ENCODE data around the gene FGD3. TPM values are rescaled to one million over a fixed set of nuclear protein-coding genes. Genes with fewer than 3 reads are reported as not detected.
"Not testable (repeated sequence)": the region's sequence is repeated elsewhere in the genome, so short reads cannot be mapped to it uniquely, and the experiment has no call there.

FGD3 gene, protein sequence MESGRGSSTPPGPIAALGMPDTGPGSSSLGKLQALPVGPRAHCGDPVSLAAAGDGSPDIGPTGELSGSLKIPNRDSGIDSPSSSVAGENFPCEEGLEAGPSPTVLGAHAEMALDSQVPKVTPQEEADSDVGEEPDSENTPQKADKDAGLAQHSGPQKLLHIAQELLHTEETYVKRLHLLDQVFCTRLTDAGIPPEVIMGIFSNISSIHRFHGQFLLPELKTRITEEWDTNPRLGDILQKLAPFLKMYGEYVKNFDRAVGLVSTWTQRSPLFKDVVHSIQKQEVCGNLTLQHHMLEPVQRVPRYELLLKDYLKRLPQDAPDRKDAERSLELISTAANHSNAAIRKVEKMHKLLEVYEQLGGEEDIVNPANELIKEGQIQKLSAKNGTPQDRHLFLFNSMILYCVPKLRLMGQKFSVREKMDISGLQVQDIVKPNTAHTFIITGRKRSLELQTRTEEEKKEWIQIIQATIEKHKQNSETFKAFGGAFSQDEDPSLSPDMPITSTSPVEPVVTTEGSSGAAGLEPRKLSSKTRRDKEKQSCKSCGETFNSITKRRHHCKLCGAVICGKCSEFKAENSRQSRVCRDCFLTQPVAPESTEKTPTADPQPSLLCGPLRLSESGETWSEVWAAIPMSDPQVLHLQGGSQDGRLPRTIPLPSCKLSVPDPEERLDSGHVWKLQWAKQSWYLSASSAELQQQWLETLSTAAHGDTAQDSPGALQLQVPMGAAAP
- 10 to 100 TPM; 42.0 to 43.3 TPM for total RNA-seq

DNA sequence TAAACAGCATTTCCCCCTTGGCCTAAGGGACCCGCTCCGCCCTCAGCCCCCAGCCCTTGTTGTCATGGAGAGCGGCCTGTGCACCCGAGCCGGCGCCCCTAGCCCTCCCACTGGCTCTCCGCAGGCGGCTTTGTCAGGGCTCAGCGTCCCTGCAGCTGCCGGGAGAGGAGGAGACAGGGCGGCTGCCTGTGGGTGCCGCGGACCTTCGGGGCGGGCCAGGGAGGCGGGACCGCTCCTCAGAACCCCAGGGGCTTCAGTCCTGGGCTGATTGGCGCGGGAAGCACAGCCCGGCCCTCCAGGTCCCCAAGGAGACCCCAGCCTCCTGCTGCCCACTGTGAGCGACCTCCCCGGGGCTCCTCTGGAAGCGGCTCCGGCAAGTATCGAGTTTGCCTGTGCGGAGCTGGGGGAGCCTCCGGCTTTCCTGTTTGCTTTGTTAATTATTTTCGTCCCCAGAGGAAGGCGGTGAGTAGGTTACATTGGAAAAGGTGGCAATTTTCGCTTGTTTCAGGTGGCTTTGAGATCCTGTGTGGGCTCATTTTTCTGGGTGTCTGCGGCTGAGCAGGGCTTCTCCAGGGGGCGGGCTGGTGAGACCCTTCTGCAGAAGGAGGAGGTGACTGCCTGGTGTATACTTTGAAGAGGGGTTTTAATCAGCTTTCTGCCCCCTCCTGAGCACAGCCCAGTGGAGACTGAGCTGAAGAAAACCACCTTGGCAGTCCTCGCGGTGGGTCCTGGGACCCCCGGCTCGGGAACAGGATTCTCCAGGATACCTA lies at the start of gene FGD3:
Gene FGD3 (plus strand): TSS at position 256 of the 770 bp plus-strand sequence. CDS start 28,734 bp downstream, outside the sequence.
- Mint-ChIP-seq H3K27ac (no peak within 1 kb of the TSS), H3K4me1 (ENCODE audit: low read depth in 2 of 2) (peaks cover 12 to 20% of the 10 kb centered on the region in 2 donors), H3K4me3 (peak within 1 kb of the TSS; percentile 47), H3K9me3 (peaks cover 4% of the 10 kb centered on the region), H3K36me3 (peaks cover 7% of the 10 kb centered on the region), H3K27me3 (peaks cover 7 to 13% of the 10 kb centered on the region in 2 donors)
- ATAC-seq (peak; percentile 66 to 69), DNase-seq (ENCODE audit: low spot score) (no peak)

DNA sequence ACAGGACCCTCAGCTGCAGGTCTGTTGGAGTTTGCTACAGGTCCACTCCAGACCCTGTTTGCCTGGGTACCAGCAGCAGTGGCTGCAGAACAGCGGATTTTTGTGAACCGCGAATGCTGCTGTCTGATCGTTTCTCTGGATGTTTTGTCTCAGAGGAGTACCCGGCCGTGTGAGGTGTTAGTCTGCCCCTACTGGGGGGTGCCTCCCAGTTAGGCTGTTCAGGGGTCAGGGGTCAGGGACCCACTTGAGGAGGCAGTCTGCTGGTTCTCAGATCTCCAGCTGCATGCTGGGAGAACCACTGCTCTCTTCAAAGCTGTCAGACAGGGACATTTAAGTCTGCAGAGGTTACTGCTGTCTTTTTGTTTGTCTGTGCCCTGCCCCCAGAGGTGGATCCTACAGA lies 42.2 kb upstream of the FGD3 start:
- not testable (repeated sequence) for H3K4me3 Mint-ChIP-seq; H3K27ac Mint-ChIP-seq; ATAC-seq; DNase-seq (ENCODE audit: low spot score); H3K4me1 Mint-ChIP-seq (ENCODE audit: low read depth in 2 of 2); H3K36me3 Mint-ChIP-seq; H3K9me3 Mint-ChIP-seq
- H3K27me3 Mint-ChIP-seq = peaks cover 4 to 13% of the 10 kb centered on the region in 2 donors

DNA sequence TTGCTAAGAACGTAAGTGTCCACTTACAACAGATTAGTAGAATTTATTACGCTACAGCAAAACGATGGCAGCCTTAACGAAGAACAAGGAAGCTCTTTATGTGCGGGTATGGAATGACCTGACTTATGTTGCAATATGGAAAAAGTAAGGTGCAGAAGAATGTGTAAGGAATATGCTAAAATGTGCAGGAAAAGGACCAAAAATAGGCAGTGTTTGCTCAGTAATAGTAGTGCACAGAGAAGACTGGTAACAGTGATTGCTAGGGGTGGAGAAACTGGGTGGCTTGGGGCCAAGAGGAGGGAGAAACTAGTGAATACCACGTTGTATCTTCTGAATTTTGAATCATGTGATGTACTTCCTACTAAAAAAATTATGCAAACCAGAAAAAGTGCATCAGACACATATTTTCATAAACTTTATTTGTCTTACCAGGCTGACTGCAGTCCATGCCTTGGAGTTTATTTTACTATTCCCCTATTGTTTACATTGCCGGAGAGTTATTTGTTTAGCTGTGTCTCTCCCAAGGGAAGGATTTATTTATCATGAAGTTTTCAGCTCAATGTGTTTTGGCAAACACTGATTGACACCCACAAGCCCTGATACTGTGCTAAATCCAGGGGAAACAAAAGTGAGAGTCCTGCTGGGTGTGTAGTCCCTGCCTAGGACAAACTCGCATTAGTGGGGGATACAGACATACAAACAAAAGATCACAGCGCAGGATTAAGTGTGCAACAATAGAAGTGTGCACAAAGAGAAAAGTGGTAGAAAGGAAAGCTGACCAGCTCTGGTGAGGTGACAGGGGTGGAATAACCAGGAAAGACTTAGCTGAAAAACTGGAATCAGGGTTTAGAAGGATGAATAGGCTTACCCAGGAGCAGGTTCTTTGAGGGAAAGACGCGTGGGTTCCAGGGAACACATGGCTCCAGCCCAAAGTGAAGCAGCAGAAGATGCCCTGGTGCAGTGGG lies 35.5 kb upstream of the FGD3 start:
- ATAC-seq = no peak
- Mint-ChIP-seq H3K4me3 (no peak overlapping the region), H3K27me3 (peaks cover 24 to 29% of the 10 kb centered on the region in 2 donors), H3K4me1 (ENCODE audit: low read depth in 2 of 2) (peaks cover 0 to 2% of the 10 kb centered on the region in 2 donors), H3K36me3 (no peaks in the 10 kb centered on the region), H3K9me3 (no peaks in the 10 kb centered on the region), H3K27ac (no peak overlapping the region)
- no peak for DNase-seq (ENCODE audit: low spot score)

DNA sequence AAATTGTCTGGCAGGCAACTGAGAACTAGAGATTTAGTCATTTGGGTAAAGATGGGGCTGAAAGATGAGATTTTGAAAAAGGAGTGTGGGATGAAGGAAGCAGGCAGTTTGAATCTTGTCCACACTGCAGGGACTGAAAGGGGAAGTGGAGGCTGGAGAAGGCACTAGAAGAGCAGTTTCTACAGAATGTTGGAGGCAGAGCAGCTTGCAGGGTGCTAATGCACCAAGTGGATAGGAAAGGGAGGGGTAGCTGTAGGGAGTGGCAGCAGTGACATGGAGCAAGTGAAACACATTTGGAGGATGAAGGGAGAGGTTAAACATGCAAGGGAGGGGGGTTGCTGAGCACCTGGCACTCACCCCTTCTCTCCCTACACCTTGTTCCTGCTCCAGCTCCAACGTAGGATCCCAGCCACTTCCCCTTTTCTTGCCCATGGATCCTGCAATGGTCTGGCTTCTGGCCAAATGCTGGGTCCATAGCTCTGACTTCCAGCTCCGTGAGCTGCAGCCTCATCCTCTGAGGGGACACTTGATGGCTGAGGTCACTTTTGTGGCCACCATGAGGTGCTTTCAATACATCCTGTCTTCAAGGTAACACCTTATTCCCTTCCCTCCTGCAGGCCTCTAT lies 30.0 kb upstream of the FGD3 start:
- ATAC-seq (no peak), DNase-seq (ENCODE audit: low spot score) (no peak)
- Mint-ChIP-seq H3K4me1 (ENCODE audit: low read depth in 2 of 2) (peaks cover 0 to 2% of the 10 kb centered on the region in 2 donors), H3K4me3 (no peak overlapping the region), H3K27me3 (peaks cover 13 to 15% of the 10 kb centered on the region in 2 donors), H3K36me3 (no peaks in the 10 kb centered on the region), H3K27ac (no peak overlapping the region), H3K9me3 (no peaks in the 10 kb centered on the region)

DNA sequence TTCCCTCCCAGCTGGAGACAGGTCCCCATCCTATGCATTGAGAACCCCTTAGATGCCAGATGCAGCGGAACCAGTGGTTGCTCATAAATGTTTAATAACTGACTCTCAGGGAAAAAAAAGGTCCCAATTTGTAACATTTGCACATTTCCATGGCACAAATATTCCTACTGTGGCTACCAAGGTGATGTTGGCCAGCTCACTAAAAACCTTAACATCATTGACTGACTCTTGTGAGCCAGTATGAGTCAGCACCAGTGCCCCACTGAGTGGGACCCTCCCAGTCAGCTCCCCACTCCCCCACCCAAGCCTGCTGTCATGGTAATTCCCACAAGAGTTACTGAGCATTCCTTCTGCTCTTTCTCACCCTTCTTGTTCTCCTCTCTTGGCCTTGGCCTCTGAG lies 26.9 kb upstream of the FGD3 start:
- peaks cover 8% of the 10 kb centered on the region in 2 donors for H3K27me3 Mint-ChIP-seq
- DNase-seq (ENCODE audit: low spot score) (no peak), ATAC-seq (peak in 1 of 2 donors; percentile 20)
- no peak overlapping the region for H3K4me3 Mint-ChIP-seq
- peaks cover 0 to 2% of the 10 kb centered on the region in 2 donors for H3K4me1 Mint-ChIP-seq (ENCODE audit: low read depth in 2 of 2)
- no peaks in the 10 kb centered on the region for H3K36me3 Mint-ChIP-seq
- no peak overlapping the region for H3K27ac Mint-ChIP-seq
- no peaks in the 10 kb centered on the region for H3K9me3 Mint-ChIP-seq

DNA sequence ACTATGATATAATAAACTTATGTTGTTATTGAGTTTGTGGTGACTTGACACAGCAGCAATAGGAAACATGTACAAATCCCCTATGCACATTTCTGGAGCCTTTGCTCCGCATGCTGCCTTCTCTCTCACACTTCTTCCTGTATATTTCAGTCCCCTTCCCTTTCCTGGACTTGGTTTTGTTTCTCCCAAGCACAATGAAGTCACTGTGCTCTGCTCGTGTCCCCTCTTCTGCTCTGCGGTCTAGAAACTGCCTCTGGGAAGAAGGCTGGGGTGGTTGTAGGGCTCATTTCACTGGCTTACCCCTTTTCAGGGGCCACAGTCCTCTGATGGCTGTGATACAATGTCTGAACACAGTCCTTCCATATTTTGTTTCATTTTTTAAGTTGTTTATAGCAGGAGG lies 15.7 kb upstream of the FGD3 start:
- ATAC-seq = no peak
- Mint-ChIP-seq H3K4me3 (no peak overlapping the region), H3K4me1 (ENCODE audit: low read depth in 2 of 2) (no peaks in the 10 kb centered on the region), H3K36me3 (no peaks in the 10 kb centered on the region), H3K27ac (no peak overlapping the region), H3K27me3 (peaks cover 14 to 16% of the 10 kb centered on the region in 2 donors), H3K9me3 (no peaks in the 10 kb centered on the region)
- DNase-seq (ENCODE audit: low spot score) = no peak

DNA sequence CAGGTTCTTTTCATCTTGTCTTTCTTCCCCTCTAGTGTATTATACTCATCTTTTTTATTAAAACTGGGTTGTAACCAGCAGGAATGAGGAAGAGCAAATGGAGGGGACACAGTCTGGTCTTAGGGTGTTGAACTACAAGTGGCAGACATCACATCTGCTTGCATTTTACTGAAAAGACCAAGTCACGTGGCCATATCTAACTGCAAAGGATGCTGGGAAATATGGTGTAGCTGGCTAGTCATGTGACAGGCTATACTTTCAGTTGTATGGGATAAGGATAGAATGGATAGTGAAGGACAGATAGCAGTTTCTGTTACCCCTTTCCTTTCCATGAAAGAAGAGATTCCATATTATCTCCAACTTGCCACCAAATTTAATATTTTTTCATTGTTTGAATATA lies 13.0 kb upstream of the FGD3 start:
- Mint-ChIP-seq H3K27ac (no peak overlapping the region), H3K36me3 (no peaks in the 10 kb centered on the region), H3K4me3 (no peak overlapping the region), H3K4me1 (ENCODE audit: low read depth in 2 of 2) (peaks cover 0 to 6% of the 10 kb centered on the region in 2 donors), H3K9me3 (no peaks in the 10 kb centered on the region), H3K27me3 (peaks cover 20% of the 10 kb centered on the region in 2 donors)
- ATAC-seq (no peak), DNase-seq (ENCODE audit: low spot score) (no peak)

DNA sequence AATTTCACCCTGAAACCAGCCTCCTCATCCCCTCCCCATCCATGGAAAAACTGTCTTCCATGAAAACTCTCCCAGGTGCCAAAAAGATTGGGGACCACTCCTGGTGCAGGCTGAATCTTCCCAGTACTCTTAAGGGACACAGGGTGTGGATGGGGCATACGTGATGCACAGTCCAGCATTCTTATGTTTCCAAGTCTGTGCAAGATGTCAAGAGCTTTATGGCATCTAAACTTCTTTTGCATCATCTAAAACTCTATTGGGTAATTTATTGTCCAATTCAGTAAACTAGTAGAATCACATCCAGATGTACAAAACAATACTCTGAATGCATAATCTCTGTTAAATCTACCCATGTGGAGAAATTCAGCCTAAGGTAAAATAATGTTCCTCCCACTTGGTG lies 9.3 kb upstream of the FGD3 start:
- Mint-ChIP-seq H3K4me1 (ENCODE audit: low read depth in 2 of 2) (peaks cover 0 to 6% of the 10 kb centered on the region in 2 donors), H3K9me3 (no peaks in the 10 kb centered on the region)
- ATAC-seq = no peak

DNA sequence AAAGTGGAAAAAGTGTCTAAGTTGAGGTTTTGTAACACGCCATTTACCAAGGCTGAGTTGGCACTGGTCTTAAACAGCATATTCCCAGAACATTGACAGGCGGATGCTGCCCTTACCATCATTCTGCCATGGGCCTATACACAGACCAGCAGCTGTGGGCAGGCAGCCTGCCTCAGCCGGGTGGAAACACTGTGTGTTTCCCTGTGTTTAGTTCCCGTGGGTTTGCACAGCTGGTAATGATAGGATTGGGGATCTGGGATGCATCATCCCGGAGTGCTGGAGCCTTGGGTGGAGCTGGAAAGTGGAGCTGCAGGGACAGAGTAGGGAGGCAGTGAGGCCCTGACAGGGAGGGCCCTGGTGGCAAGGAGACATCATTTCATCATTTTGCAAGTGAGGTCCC lies 5.5 kb upstream of the FGD3 start:
- Mint-ChIP-seq H3K4me1 (ENCODE audit: low read depth in 2 of 2) (peaks cover 4 to 11% of the 10 kb centered on the region in 2 donors), H3K4me3 (no peak overlapping the region), H3K9me3 (peaks cover 4% of the 10 kb centered on the region), H3K27ac (no peak overlapping the region), H3K27me3 (peaks cover 26 to 28% of the 10 kb centered on the region in 2 donors), H3K36me3 (peaks cover 5% of the 10 kb centered on the region)
- ATAC-seq (peak in 1 of 2 donors; percentile 14), DNase-seq (ENCODE audit: low spot score) (no peak)

More for the DNA sequence above, 9.3 kb upstream of the FGD3 start:
- H3K27me3 Mint-ChIP-seq = peaks cover 22 to 25% of the 10 kb centered on the region in 2 donors
- no peak for DNase-seq (ENCODE audit: low spot score)
- no peaks in the 10 kb centered on the region for H3K36me3 Mint-ChIP-seq
- no peak overlapping the region for H3K27ac Mint-ChIP-seq
- H3K4me3 Mint-ChIP-seq = no peak overlapping the region

DNA sequence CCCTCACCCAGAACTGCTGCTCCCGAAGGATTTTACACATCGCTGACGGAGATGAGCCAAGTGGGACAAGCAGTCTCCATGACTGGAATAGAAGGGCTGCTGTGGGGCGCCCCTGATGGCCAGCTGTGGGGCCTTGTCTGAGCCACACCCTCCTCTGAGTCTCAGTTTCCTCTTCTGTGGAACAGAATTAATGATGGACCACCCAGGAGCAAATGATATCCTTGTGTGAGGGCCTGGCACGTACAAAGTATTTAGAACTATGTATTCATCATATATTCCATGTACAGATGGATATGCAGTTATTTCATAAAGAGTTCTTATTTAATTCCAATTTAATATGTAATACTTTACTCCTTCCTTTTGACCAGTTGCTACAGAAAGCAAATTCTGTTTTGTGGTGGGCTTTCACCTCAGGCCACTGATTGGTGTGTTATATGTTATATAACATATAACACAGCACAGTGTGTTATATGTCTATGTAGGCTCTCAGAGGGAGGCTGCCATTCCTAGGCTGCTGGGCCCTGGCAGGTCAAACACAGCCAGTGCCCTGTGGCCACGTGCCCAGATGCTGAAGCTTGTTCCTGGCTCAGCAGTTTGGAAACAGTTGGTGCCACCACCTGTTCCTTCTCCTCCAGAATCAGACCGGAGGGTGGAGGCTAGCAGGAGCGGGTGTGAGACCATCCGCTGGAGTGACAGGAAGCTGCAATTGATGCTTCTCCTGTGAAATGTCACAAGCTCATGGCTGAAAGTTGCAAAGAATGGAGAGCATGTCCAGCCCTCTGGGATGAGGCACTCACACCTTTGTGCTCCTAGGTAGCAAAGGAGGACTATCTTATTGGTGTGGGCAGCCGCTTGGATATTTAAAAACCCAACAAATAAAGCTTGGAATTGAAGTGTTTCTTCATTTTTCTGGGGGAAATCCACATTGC lies 4.4 kb upstream of the FGD3 start:
- no peak for ATAC-seq
- H3K36me3 Mint-ChIP-seq = peaks cover 7% of the 10 kb centered on the region
- peaks cover 26 to 28% of the 10 kb centered on the region in 2 donors for H3K27me3 Mint-ChIP-seq
- no peak for DNase-seq (ENCODE audit: low spot score)
- H3K9me3 Mint-ChIP-seq = peaks cover 4% of the 10 kb centered on the region
- H3K4me3 Mint-ChIP-seq = no peak overlapping the region
- H3K4me1 Mint-ChIP-seq (ENCODE audit: low read depth in 2 of 2) = peaks cover 7 to 19% of the 10 kb centered on the region in 2 donors
- no peak overlapping the region for H3K27ac Mint-ChIP-seq

DNA sequence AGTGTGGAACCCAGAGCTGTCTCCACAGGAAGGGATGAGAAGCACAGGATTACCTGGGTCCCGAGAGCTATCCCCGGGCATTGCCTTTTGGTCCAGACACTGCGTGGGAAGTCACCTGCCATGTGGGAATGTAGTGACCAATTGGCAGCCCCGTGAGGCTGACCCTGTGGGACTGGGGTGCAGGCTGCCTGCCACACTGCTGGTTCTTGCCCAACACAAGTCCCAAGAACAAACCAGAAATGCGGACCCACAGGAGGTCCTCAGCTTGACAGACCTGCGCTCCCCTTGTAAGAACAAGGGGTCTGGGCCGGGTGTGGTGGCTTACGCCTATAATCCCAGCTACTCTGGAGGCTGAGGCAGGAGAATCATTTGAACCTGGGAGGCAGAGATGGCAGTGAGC lies 2.4 kb upstream of the FGD3 start:
- Mint-ChIP-seq H3K9me3 (peaks cover 4% of the 10 kb centered on the region), H3K36me3 (peaks cover 7% of the 10 kb centered on the region), H3K27me3 (peaks cover 11 to 22% of the 10 kb centered on the region in 2 donors), H3K4me1 (ENCODE audit: low read depth in 2 of 2) (peaks cover 12 to 20% of the 10 kb centered on the region in 2 donors), H3K27ac (no peak overlapping the region), H3K4me3 (no peak overlapping the region)
- ATAC-seq = no peak
- DNase-seq (ENCODE audit: low spot score) = no peak

Data from natural killer cell treated with Interleukin-12 subunit alpha and Interleukin-12 subunit beta and Interleukin-15 and Interleukin-18, amount 100 ng/mL, for 72 hours (primary cell).